Gastrocnemius medialis (tissue), 4 donors: ENCODE measurements around the gene ZNF598. TPM values are rescaled to one million over a fixed set of nuclear protein-coding genes. Genes with fewer than 3 reads are reported as not detected.

Source experiments
- ATAC-seq, 2 donors: fragments of 150-250 bp; one replicate each; pipeline ENCODE4 v1.9.1; 2016
- DNase-seq, 2 donors: peaks; one replicate each; pipeline ENCODE4 v3.0.0-alpha.2; 2019
- H3K27ac ChIP-seq, 4 donors: fragments of 200-600 bp; sonication (generic); 1 replicate in 1 of 4; 2 replicates in 3 of 4; pipeline ENCODE4 v1.5.1; 2016 to 2018; ENCODE audit warnings: mild to moderate bottlenecking in 2 of 4, moderate library complexity in 1 of 4
- H3K27me3 ChIP-seq, 3 donors: fragments of 200-600 bp; sonication (generic) in 2 of 3; 1 replicate in 1 of 3; 2 replicates in 2 of 3; pipeline versions ENCODE4 v1.5.1 to v1.6.0; 2016 to 2019; ENCODE audit warnings: mild to moderate bottlenecking in 1 of 3, moderate library complexity in 1 of 3
- H3K36me3 ChIP-seq, 2 donors: fragments of 200-600 bp; sonication (generic) in 1 of 2; one replicate each; pipeline ENCODE4 v1.5.1; 2017 to 2018
- H3K4me1 ChIP-seq, 2 donors: fragments of 200-600 bp; sonication (generic) in 1 of 2; one replicate each; pipeline ENCODE4 v1.5.1; 2016 to 2017; ENCODE audit warnings: mild to moderate bottlenecking in 2 of 2
- H3K4me3 ChIP-seq, 4 donors: fragments of 200-600 bp; sonication (generic) in 3 of 4; 1 replicate in 1 of 4; 2 replicates in 3 of 4; pipeline ENCODE4 v1.5.1; 2016 to 2019; ENCODE audit warnings: mild to moderate bottlenecking in 2 of 4
- H3K9me3 ChIP-seq, 3 donors: fragments of 200-600 bp; sonication (generic) in 2 of 3; 1 replicate in 1 of 3; 2 replicates in 2 of 3; pipeline ENCODE4 v1.5.1; 2016 to 2019
- CTCF ChIP-seq, 5 experiments: fragments of 450-650 bp in 3 of 5; fragments of 200-600 bp in 2 of 5; sonication (generic) in 2 of 5; IDR thresholded peaks in 4 of 5; conservative IDR thresholded peaks in 1 of 5; 1 replicate in 4 of 5; 2 replicates in 1 of 5; pipeline ENCODE4 v1.5.1; 2016 to 2019; ENCODE audit warnings: antibody characterized with exemption in 5 of 5, mild to moderate bottlenecking in 3 of 5, moderate library complexity in 3 of 5
- POLR2A ChIP-seq, 2 donors: fragments of 450-650 bp; IDR thresholded peaks; one replicate each; pipeline ENCODE4 v1.6.1; 2017; ENCODE audit warnings: antibody characterized with exemption in 2 of 2, mild to moderate bottlenecking in 2 of 2, moderate library complexity in 2 of 2
- in situ Hi-C, 4 donors: fragments of 200-750 bp; cut with MboI; loops; one replicate each; pipeline versions ENCODE4 v1.15.0 to v1.8.0; 2017; ENCODE audit warnings: low sequenced_read_pairs in 4 of 4
- intact Hi-C: fragments of 100-400 bp; cut with DNase I; formaldehyde crosslinking; loops from one replicate; pipeline ENCODE4 v1.15.1; 2023; ENCODE audit warnings: low total_unique reads
- total RNA-seq, 4 donors: library from RNA; depleted of rRNA; stranded (reverse); fragments of >200 nt; gene quantifications; one replicate each; pipeline versions ENCODE4 v1.1.0 to v1.2.3, GENCODE V29; 2016

ZNF598 gene
- total RNA-seq, 4 donors from 2014 or later, result 57.0 to 92.2 (median 75.4) TPM

- no peak overlapping the region for H3K4me3 ChIP-seq
- H3K27ac ChIP-seq, result no peak overlapping the region
- ATAC-seq (no peak), DNase-seq (no peak)
- intact Hi-C loops, result no loop called here
- in situ Hi-C loops, result no loop called here
- H3K36me3 ChIP-seq, result peaks cover 0 to 54% of the 10 kb centered on the region in 2 donors
- no peaks in the 10 kb centered on the region for H3K9me3 ChIP-seq
- TF ChIP-seq CTCF (IDR thresholded peaks at IDR 0.05 in 4 of 5, conservative IDR thresholded peaks at IDR 0.05 in 1 of 5), result no peak
- no peak for TF ChIP-seq POLR2A (IDR thresholded peaks at IDR 0.05)
- H3K4me1 ChIP-seq, result peaks cover 7 to 9% of the 10 kb centered on the region in 2 donors
- H3K27me3 ChIP-seq, result no peaks in the 10 kb centered on the region
These were observed 10.5 kb downstream of the ZNF598 start for GRCh38 chr16:1998852-1999801.

- Histone ChIP-seq H3K9me3 (no peaks in the 10 kb centered on the region), H3K36me3 (peaks cover 0 to 54% of the 10 kb centered on the region in 2 donors), H3K27me3 (no peaks in the 10 kb centered on the region), H3K4me3 (no peak overlapping the region), H3K27ac (peak overlapping the region in 1 of 4 donors; percentile 54), H3K4me1 (peaks cover 0 to 3% of the 10 kb centered on the region in 2 donors)
- DNase-seq, result no peak
- intact Hi-C loops, result no loop called here
- TF ChIP-seq CTCF (IDR thresholded peaks at IDR 0.05 in 4 of 5, conservative IDR thresholded peaks at IDR 0.05 in 1 of 5), result no peak
- no peak for TF ChIP-seq POLR2A (IDR thresholded peaks at IDR 0.05)
- in situ Hi-C loops, result no loop called here
- ATAC-seq, result no peak
These were observed 11.2 kb downstream of the ZNF598 start for GRCh38 chr16:1998360-1998835.

GRCh38 chr16:1997494-1998359 lies 11.9 kb downstream of the ZNF598 start:
- no peak overlapping the region for H3K4me3 ChIP-seq
- H3K9me3 ChIP-seq, result no peaks in the 10 kb centered on the region
- TF ChIP-seq POLR2A (IDR thresholded peaks at IDR 0.05) (no peak), CTCF (IDR thresholded peaks at IDR 0.05 in 4 of 5, conservative IDR thresholded peaks at IDR 0.05 in 1 of 5) (no peak)
- peaks cover 0 to 47% of the 10 kb centered on the region in 2 donors for H3K36me3 ChIP-seq
- in situ Hi-C loops (no loop called here), intact Hi-C loops (no loop called here)
- H3K27ac ChIP-seq, result peak overlapping the region in 1 of 4 donors; percentile 54
- DNase-seq (peak in 1 of 2 donors; percentile 56), ATAC-seq (peak in 1 of 2 donors; percentile 59)
- peaks cover 0 to 2% (median 0%) of the 10 kb centered on the region in 3 donors for H3K27me3 ChIP-seq
- H3K4me1 ChIP-seq, result no peaks in the 10 kb centered on the region

- TF ChIP-seq CTCF (IDR thresholded peaks at IDR 0.05 in 4 of 5, conservative IDR thresholded peaks at IDR 0.05 in 1 of 5), result no peak
- TF ChIP-seq POLR2A (IDR thresholded peaks at IDR 0.05), result no peak
- Histone ChIP-seq H3K36me3 (peaks cover 0 to 11% of the 10 kb centered on the region in 2 donors), H3K4me1 (peaks cover 7 to 16% of the 10 kb centered on the region in 2 donors), H3K9me3 (no peaks in the 10 kb centered on the region), H3K27ac (no peak overlapping the region), H3K4me3 (no peak overlapping the region), H3K27me3 (peaks cover 26 to 32% (median 30%) of the 10 kb centered on the region in 3 donors)
- ATAC-seq, result no peak
- no peak for DNase-seq
- intact Hi-C loops (no loop called here), in situ Hi-C loops (no loop called here)
These were observed 15.9 kb downstream of the ZNF598 start for GRCh38 chr16:1993731-1994131.
